ENCODE data around the gene RBM4B. TPM values are rescaled to one million over a fixed set of nuclear protein-coding genes. Genes with fewer than 3 reads are reported as not detected.

Gene RBM4B
- total RNA-seq, 2 donors from 2014 or later: 7.3 to 9.9 TPM

- Mint-ChIP-seq H3K27ac (peak overlapping the region; percentile 97), H3K36me3 (ENCODE audit: low read depth) (peaks cover 12% of the 10 kb centered on the region), H3K4me3 (peak overlapping the region; percentile 98), H3K4me1 (peaks cover 51% of the 10 kb centered on the region), H3K27me3 (no peaks in the 10 kb centered on the region)
- DNase-seq: peak in 1 of 3 donors; percentile 22
- H3K9me3 ChIP-seq (ENCODE audit: control insufficient read depth, low read length, poor library complexity, severe bottlenecking): no peaks in the 10 kb centered on the region
- no peak for ATAC-seq
These were observed 60.4 kb downstream of the RBM4B start for GRCh38 chr11:66617155-66617834.

GRCh38 chr11:66616379-66617154, 61.1 kb downstream of the RBM4B start, which contains the start of gene RBM14:
TSS of gene RBM14 (plus strand) at chr11:66616630. CDS start at chr11:66616721, 91 bp downstream.
- H3K4me1 Mint-ChIP-seq: peaks cover 44% of the 10 kb centered on the region
- peaks cover 12% of the 10 kb centered on the region for H3K36me3 Mint-ChIP-seq (ENCODE audit: low read depth)
- H3K4me3 Mint-ChIP-seq: peak within 1 kb of the TSS; percentile 98
- peak; percentile 96 to 97 (median 97) for DNase-seq
- ATAC-seq: peak; percentile 86
- H3K9me3 ChIP-seq (ENCODE audit: control insufficient read depth, low read length, poor library complexity, severe bottlenecking): no peaks in the 10 kb centered on the region
- no peaks in the 10 kb centered on the region for H3K27me3 Mint-ChIP-seq
- peak within 1 kb of the TSS; percentile 97 for H3K27ac Mint-ChIP-seq

Other genes with a start within 250 kb of the RBM4B start
- gene MRPL11, start 239.0 kb downstream of the RBM4B start, total RNA-seq: 10 to 100 TPM; 30.1 to 31.1 TPM
- gene PELI3, start 211.0 kb downstream of the RBM4B start, total RNA-seq: 10 to 100 TPM; 11.3 to 13.3 TPM
- 10 to 100 TPM; 23.9 to 34.0 TPM for gene DPP3, start 197.5 kb downstream of the RBM4B start, total RNA-seq
- gene BBS1, start 167.3 kb downstream of the RBM4B start, total RNA-seq: 10 to 100 TPM; 15.2 to 16.4 TPM
- 10 to 100 TPM; 15.2 to 18.1 TPM for gene ZDHHC24, start 131.8 kb downstream of the RBM4B start, total RNA-seq
- under 1 TPM in 1 of 2 donors, not detected in 1; 0.30 TPM for gene ACTN3, start 131.0 kb downstream of the RBM4B start, total RNA-seq
- 10 to 100 TPM; 10.5 to 13.4 TPM for gene CTSF, start 109.3 kb downstream of the RBM4B start, total RNA-seq
- gene CCDC87, start 84.8 kb downstream of the RBM4B start, total RNA-seq: 1 to 10 TPM in 1 of 2 donors, under 1 TPM in 1; 0.63 to 2.3 TPM
- 10 to 100 TPM; 23.1 to 23.4 TPM for gene CCS, start 84.7 kb downstream of the RBM4B start, total RNA-seq
- gene RBM14, start 61.3 kb downstream of the RBM4B start, total RNA-seq: 100 to 1,000 TPM; 286 to 398 TPM
- gene RBM4, start 39.2 kb downstream of the RBM4B start, total RNA-seq: 100 to 1,000 TPM; 205 to 261 TPM
- under 1 TPM in 1 of 2 donors, not detected in 1; 0.23 TPM for gene SPTBN2, start 51.3 kb upstream of the RBM4B start, total RNA-seq
- gene RCE1, start 165.6 kb upstream of the RBM4B start, total RNA-seq: 10 to 100 TPM; 36.2 to 41.6 TPM
- 1 to 10 TPM; 6.2 to 8.3 TPM for gene LRFN4, start 179.2 kb upstream of the RBM4B start, total RNA-seq